OCI-LY3 (cell line): ENCODE results near the gene WNT9A.

Source experiments
- EZH2phosphoT487 ChIP-seq: fragments of 200-600 bp; shearing (Covaris generic); IDR thresholded peaks from 2 replicates; pipeline ENCODE4 v1.6.1; 2018; ENCODE audit warnings: antibody characterized with exemption, mixed run types, low read depth
- TF ChIP-seq, protein P1 (sequence below): fragments of 200-600, 300-600 bp; sonication (generic); IDR thresholded peaks from 2 replicates; pipeline ENCODE4 v1.5.1; 2014; ENCODE audit warnings: antibody characterized with exemption, low read length, low read depth

DNA sequence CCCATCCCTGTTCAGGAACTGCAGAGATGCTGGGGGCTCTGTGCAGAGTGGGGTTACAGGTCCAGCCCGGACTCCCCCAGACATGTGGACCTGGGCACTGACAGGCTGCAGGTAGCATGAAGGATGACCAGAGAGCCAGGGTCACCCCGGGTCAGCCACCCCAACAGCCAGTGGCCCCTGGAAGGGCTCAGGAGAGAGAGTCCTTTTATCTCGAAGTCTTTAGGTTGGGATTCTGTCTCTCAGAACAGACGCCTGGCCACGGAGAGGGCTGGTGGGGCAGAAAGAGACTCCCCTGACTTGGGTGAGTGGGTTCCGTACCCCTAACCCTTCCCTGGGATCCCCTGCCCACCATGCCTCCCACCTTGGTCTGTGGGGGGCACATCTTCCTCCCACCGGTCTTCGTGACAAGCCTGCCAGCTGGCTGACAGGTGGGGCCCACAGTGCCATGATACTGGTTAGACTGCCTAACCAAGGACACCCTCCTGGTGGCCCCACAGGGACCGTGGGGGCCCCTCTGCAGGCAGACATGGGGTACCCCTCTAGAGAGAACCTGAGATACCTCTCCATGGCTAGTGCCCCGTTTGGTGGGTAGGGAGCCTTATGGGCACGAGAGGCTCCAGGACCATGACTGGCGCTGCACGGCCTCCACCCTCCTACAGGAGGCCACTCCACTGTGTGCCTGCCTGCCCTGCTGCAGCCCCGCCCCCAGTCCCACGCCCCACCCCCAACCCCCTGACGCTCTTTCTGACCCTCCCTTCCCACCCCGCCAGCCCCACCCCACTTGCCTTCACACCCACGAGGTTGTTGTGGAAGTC, 24.2 kb downstream of the WNT9A start:
- TF ChIP-seq, protein P1, sequence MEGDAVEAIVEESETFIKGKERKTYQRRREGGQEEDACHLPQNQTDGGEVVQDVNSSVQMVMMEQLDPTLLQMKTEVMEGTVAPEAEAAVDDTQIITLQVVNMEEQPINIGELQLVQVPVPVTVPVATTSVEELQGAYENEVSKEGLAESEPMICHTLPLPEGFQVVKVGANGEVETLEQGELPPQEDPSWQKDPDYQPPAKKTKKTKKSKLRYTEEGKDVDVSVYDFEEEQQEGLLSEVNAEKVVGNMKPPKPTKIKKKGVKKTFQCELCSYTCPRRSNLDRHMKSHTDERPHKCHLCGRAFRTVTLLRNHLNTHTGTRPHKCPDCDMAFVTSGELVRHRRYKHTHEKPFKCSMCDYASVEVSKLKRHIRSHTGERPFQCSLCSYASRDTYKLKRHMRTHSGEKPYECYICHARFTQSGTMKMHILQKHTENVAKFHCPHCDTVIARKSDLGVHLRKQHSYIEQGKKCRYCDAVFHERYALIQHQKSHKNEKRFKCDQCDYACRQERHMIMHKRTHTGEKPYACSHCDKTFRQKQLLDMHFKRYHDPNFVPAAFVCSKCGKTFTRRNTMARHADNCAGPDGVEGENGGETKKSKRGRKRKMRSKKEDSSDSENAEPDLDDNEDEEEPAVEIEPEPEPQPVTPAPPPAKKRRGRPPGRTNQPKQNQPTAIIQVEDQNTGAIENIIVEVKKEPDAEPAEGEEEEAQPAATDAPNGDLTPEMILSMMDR: no peak
- no peak for TF ChIP-seq EZH2phosphoT487
